Measurements from ENCODE around the gene PRDM1.

DNA sequence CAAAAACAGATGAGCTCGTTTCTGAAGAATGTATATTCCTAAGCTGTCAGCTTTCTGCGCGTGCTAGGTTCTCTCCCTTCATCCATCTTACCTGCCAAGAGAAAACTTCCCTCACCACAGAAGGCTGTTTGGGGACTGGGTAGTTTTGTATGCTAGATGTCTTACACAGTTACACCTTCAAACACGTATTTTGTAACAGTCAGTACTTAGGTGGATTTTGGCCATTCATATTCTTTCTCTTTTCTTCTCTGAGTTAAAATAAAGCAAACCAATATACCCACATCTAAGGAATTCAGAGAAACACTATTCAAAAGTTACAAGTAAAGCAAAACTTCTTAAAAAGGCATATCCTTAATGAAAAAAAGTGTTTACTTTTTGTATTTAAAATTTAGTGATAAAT, 35.6 kb upstream of the PRDM1 start:
- TF ChIP-seq ZNF124 (CRISPR knock-in tag; IDR thresholded peaks at IDR 0.05): no peak
- TF ChIP-seq, protein P1, sequence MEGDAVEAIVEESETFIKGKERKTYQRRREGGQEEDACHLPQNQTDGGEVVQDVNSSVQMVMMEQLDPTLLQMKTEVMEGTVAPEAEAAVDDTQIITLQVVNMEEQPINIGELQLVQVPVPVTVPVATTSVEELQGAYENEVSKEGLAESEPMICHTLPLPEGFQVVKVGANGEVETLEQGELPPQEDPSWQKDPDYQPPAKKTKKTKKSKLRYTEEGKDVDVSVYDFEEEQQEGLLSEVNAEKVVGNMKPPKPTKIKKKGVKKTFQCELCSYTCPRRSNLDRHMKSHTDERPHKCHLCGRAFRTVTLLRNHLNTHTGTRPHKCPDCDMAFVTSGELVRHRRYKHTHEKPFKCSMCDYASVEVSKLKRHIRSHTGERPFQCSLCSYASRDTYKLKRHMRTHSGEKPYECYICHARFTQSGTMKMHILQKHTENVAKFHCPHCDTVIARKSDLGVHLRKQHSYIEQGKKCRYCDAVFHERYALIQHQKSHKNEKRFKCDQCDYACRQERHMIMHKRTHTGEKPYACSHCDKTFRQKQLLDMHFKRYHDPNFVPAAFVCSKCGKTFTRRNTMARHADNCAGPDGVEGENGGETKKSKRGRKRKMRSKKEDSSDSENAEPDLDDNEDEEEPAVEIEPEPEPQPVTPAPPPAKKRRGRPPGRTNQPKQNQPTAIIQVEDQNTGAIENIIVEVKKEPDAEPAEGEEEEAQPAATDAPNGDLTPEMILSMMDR (CRISPR knock-in tag; IDR thresholded peaks at IDR 0.05): no peak
- TF ChIP-seq ZFP41 (CRISPR knock-in tag; IDR thresholded peaks at IDR 0.05; ENCODE audit: borderline replicate concordance): no peak
- no peak for TF ChIP-seq NR2C2 (CRISPR knock-in tag; IDR thresholded peaks at IDR 0.05; ENCODE audit: borderline replicate concordance)
- no peak for TF ChIP-seq SMC3 (IDR thresholded peaks at IDR 0.05; ENCODE audit: low read length)
